ENCODE results near the gene CDH4.

Gene CDH4

DNA sequence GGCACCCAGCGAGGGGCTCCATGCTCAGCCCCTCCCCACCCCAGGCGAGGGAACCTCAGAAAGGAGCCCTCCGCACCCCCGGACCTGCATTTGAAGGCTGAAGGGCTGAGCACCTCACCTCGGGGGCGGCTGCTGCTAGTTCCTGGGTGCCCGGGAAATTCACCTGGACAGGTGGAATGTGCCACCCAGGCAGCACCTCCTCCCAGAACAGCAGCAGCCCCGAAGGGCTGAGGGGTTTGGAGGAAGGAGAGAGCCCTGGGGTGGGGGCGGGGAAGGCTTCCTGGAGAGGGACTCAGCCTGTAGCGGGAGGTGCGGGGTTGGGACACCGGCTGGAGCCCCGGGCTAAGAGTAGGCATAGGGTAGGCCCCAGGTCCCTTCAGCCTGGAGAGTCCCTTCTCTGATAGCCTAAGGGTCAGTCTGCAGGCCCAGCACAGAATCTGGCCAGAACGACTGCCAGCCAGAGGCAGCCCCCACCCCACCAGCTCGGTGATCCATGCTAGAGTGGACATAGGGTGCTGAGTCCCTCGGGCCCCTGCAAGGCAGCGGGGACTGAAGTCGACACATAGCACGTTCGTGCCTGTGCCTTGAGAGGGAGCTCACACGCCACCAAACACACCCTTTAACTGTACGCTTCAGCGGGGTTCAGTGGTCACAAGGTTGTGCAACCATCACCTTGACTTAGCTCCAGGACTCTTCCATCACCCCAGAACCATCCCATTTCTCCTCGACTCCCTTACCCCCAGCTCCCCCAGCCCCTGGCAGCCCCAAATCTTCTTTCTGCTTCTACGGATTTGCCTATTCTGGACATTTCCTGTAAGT, 632.7 kb downstream of the CDH4 start:
- intact Hi-C loops (cut with micrococcal nuclease) = no loop called here
- Mint-ChIP-seq H3K27ac (no peak overlapping the region), H3K4me1 (ENCODE audit: low read depth) (no peaks in the 10 kb centered on the region), H3K36me3 (ENCODE audit: low read depth) (no peaks in the 10 kb centered on the region), H3K9me3 (peaks cover 8% of the 10 kb centered on the region), H3K4me3 (no peak overlapping the region), H3K27me3 (peaks cover 12% of the 10 kb centered on the region)

GRCh38 chr20:61885759-61886715, 634.0 kb downstream of the CDH4 start:
- Mint-ChIP-seq H3K27me3 (peaks cover 12% of the 10 kb centered on the region), H3K4me1 (ENCODE audit: low read depth) (no peaks in the 10 kb centered on the region), H3K27ac (no peak overlapping the region), H3K4me3 (no peak overlapping the region), H3K36me3 (ENCODE audit: low read depth) (no peaks in the 10 kb centered on the region), H3K9me3 (peaks cover 16% of the 10 kb centered on the region)
- intact Hi-C loops (cut with micrococcal nuclease) = no loop called here

DNA sequence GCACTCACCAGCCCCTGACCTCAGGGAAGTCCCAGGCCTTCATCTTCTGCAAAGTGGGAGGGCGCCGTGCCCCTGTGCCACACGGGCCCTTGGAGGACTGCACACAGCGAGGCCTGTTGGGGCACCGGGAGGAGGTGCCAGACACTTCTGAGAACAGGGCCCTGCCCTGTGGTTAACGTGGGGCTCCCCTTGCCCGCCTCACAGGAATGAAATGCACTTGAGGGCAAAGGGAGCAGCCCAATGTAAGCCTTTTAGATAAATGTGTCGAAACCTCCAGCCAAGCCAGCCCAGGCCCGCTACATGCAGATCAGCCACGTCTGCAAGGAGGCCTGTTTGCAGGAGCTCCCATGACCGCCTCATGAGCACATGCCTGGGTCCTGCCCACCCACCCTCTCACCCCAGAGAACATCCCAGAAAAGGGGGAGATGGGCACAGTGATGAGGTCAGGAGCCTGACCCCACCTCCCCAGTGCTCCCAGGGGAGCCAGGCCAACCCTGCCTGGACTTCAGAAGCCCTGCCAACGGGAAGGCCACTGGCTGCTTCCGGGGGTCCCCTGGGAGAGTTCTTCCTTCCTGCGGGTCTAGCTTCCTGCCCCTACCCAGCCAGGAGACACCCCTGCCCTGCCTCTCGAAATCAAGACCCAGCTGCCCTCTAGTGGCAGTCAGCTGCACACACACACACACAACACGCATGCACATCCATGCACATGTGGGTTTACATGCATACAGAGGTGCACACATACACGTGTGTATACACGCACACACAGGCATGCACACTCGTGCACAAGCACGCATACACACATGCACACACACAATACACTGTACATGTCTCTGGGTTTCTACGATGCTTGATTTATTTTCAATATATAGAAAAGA, 634.9 kb downstream of the CDH4 start:
- H3K4me1 Mint-ChIP-seq (ENCODE audit: low read depth) = no peaks in the 10 kb centered on the region

DNA sequence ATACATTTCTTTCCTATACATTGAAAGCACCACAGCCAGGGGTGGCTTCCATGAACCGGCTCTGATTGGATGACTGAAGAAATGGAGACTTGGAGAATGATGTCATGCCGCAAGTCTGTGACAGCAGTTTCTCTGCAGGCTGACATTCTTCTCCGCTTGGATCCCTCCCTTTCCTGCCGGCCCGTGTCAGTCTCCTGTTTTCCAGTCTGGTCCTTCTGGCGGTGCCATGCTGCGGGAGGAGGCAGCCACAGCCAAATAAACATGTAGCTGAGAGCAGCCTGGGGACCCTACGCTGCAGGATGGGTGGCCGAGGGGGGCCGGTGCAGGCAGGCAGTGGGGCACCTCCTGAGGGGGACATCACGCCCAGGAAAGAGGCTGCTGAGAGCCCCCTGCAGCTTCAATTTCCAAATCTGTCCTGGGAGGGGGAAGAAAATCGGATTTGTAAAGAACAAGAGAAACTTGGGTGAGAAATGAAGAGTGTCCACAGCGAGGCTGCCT, 635.6 kb downstream of the CDH4 start:
- no peak overlapping the region for H3K4me3 Mint-ChIP-seq
- H3K4me1 Mint-ChIP-seq (ENCODE audit: low read depth) = no peaks in the 10 kb centered on the region
- no peak overlapping the region for H3K27ac Mint-ChIP-seq
- peaks cover 12% of the 10 kb centered on the region for H3K27me3 Mint-ChIP-seq
- intact Hi-C loops (cut with micrococcal nuclease) = no loop called here
- H3K36me3 Mint-ChIP-seq (ENCODE audit: low read depth) = no peaks in the 10 kb centered on the region
- H3K9me3 Mint-ChIP-seq = peaks cover 16% of the 10 kb centered on the region

More for the DNA sequence above, 634.9 kb downstream of the CDH4 start:
- peaks cover 12% of the 10 kb centered on the region for H3K27me3 Mint-ChIP-seq
- H3K9me3 Mint-ChIP-seq = peaks cover 16% of the 10 kb centered on the region
- intact Hi-C loops (cut with micrococcal nuclease) = no loop called here
- H3K27ac Mint-ChIP-seq = no peak overlapping the region
- no peaks in the 10 kb centered on the region for H3K36me3 Mint-ChIP-seq (ENCODE audit: low read depth)
- no peak overlapping the region for H3K4me3 Mint-ChIP-seq

GRCh38 chr20:61888101-61888865, 636.2 kb downstream of the CDH4 start:
- H3K27me3 Mint-ChIP-seq = peaks cover 7% of the 10 kb centered on the region
- H3K27ac Mint-ChIP-seq = no peak overlapping the region
- intact Hi-C loops (cut with micrococcal nuclease) = no loop called here
- peaks cover 16% of the 10 kb centered on the region for H3K9me3 Mint-ChIP-seq
- no peaks in the 10 kb centered on the region for H3K4me1 Mint-ChIP-seq (ENCODE audit: low read depth)
- no peaks in the 10 kb centered on the region for H3K36me3 Mint-ChIP-seq (ENCODE audit: low read depth)
- no peak overlapping the region for H3K4me3 Mint-ChIP-seq

DNA sequence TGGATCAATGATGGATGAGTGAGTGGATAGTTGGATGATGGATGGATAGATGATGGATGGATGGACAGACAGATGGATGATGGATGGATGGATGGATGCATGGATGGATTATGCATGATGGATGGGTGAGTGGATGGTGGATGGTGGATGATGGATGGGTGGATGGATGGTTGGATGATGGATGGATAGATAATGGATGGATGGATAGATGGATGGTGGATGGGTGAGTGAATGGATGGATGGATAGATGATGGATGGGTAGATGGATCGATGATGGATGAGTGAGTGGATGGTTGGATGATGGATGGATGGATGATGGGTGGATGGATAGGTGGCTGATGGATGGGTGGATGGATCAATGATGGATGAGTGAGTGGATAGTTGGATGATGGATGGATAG, 637.6 kb downstream of the CDH4 start:
- intact Hi-C loops (cut with micrococcal nuclease) = no loop called here
- Mint-ChIP-seq H3K4me1 (ENCODE audit: low read depth) (no peaks in the 10 kb centered on the region), H3K36me3 (ENCODE audit: low read depth) (no peaks in the 10 kb centered on the region), H3K27ac (no peak overlapping the region), H3K27me3 (no peaks in the 10 kb centered on the region), H3K9me3 (peaks cover 16% of the 10 kb centered on the region), H3K4me3 (no peak overlapping the region)

DNA sequence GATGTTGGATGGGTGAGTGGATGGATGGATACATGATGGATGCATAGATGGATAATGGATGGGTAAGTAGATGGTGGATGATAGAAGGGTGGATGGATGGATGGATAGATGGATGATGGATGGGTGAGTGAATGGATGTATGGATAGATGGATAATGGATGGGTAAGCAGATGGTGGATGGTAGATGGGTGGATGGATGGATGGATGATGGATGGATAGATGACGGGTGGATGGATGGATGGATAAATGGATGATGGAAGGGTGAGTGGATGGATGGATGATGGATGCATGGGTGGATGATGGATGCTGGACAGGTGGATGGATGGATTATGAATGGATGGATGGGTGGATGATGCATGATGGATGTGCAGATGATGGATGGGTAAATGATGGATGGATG, 638.1 kb downstream of the CDH4 start:
- no peaks in the 10 kb centered on the region for H3K4me1 Mint-ChIP-seq (ENCODE audit: low read depth)
- no peak overlapping the region for H3K4me3 Mint-ChIP-seq
- H3K27ac Mint-ChIP-seq = no peak overlapping the region
- no peaks in the 10 kb centered on the region for H3K27me3 Mint-ChIP-seq
- H3K9me3 Mint-ChIP-seq = peaks cover 16% of the 10 kb centered on the region
- intact Hi-C loops (cut with micrococcal nuclease) = no loop called here
- no peaks in the 10 kb centered on the region for H3K36me3 Mint-ChIP-seq (ENCODE audit: low read depth)

GRCh38 chr20:61891476-61891875, 639.4 kb downstream of the CDH4 start:
- Mint-ChIP-seq H3K4me3 (no peak overlapping the region), H3K27ac (no peak overlapping the region), H3K27me3 (no peaks in the 10 kb centered on the region), H3K9me3 (peaks cover 16% of the 10 kb centered on the region), H3K4me1 (ENCODE audit: low read depth) (no peaks in the 10 kb centered on the region), H3K36me3 (ENCODE audit: low read depth) (no peaks in the 10 kb centered on the region)
- intact Hi-C loops (cut with micrococcal nuclease) = no loop called here

- Mint-ChIP-seq H3K9me3 (peaks cover 16% of the 10 kb centered on the region), H3K4me1 (ENCODE audit: low read depth) (no peaks in the 10 kb centered on the region), H3K4me3 (no peak overlapping the region), H3K27ac (no peak overlapping the region), H3K36me3 (ENCODE audit: low read depth) (no peaks in the 10 kb centered on the region), H3K27me3 (peaks cover 2% of the 10 kb centered on the region)
- intact Hi-C loops (cut with micrococcal nuclease) = no loop called here
Observed at GRCh38 chr20:61891916-61892649, 640.0 kb downstream of the CDH4 start.

DNA sequence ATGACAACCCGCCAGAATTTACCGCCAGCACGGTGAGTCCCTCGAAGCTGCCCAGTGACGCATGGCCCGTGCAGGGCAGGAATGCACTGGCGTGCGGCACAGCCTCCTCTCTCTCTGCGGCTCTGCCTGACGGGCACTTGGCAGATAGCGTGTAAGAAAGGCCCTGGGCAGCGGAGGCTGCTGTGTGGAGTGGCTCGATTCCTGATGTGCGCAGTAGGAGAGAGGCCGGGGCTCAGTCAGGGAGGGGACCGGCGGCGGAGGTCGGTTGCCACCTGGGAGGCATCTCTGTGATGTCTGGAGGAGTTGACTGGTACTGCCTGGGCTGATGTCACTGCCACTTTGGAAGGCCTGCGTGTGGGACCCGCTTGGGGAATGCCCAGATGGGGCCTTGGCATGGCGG, 643.0 kb downstream of the CDH4 start:
- H3K27ac Mint-ChIP-seq = no peak overlapping the region
- H3K27me3 Mint-ChIP-seq = peaks cover 2% of the 10 kb centered on the region
- H3K4me1 Mint-ChIP-seq (ENCODE audit: low read depth) = no peaks in the 10 kb centered on the region
- no peak overlapping the region for H3K4me3 Mint-ChIP-seq
- intact Hi-C loops (cut with micrococcal nuclease) = no loop called here
- no peaks in the 10 kb centered on the region for H3K36me3 Mint-ChIP-seq (ENCODE audit: low read depth)
- H3K9me3 Mint-ChIP-seq = peaks cover 6% of the 10 kb centered on the region

DNA sequence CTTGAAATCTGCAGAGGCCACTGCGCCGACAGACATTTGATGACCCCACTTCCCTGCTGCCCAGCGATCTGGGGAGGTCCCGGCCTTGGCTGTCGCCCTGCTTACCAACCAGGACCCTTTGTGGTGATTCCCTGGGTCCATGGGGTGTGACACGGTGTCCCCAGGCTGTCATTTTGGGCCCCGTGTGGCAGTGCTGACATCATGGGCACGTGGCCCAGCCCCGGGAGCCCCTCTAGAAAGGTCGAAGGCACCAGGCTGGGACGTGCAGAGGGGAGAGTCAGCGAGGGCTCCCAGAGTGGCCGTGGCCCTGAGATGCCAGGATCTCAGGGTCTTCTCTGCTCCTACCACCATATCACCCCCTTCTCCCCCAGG, 643.6 kb downstream of the CDH4 start:
- no peaks in the 10 kb centered on the region for H3K9me3 Mint-ChIP-seq
- no peak overlapping the region for H3K27ac Mint-ChIP-seq
- peaks cover 2% of the 10 kb centered on the region for H3K27me3 Mint-ChIP-seq
- intact Hi-C loops (cut with micrococcal nuclease) = no loop called here
- no peak overlapping the region for H3K4me3 Mint-ChIP-seq
- no peaks in the 10 kb centered on the region for H3K4me1 Mint-ChIP-seq (ENCODE audit: low read depth)
- H3K36me3 Mint-ChIP-seq (ENCODE audit: low read depth) = no peaks in the 10 kb centered on the region

DNA sequence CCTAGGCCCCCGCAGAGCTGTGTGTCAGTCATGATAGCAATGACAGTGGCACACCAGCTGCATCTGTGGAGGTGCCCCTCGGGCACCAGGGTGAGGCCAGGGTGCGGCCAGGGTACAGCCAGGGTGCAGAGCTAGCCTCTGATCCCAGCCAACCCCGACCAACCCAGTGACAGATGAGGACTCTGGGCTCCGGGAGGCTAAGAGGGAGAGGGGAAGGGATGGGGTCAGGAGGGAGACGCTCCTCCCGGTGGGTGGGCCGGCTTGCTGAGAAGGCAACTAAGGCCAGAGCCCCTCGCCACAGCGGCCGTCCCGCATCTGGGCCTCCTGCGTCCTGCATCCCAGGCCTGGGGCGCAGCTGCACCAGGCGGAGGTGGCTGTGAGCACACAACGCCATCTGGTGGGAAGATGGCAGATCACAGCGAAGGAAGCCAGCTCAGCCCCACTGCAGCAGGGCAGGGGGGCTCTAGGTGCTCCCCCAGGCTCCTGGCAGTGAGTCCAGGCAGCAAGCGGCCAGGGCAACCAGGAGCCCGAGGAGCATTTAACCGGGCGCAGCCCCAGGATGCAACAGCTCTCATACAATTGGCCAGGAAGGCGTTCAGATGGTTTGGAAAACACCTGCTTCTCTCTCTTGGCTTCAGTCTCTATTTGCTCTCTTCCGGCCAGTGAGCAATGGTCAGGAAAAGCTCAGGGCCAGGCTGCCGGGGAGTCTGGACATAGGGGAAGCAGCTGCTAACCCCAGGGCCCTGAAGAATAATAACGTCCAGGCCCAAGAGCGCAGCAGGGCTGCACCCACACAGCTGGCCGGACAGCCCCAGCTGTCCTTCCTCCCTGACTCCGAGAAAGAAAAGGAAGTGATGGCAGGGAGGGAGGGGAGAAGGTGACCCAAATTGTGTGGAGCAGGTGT, 644.2 kb downstream of the CDH4 start:
- Mint-ChIP-seq H3K27me3 (peaks cover 2% of the 10 kb centered on the region), H3K4me1 (ENCODE audit: low read depth) (no peaks in the 10 kb centered on the region), H3K36me3 (ENCODE audit: low read depth) (no peaks in the 10 kb centered on the region), H3K27ac (no peak overlapping the region), H3K4me3 (no peak overlapping the region), H3K9me3 (no peaks in the 10 kb centered on the region)
- intact Hi-C loops (cut with micrococcal nuclease) = no loop called here

Measured in dendritic cell treated with granulocyte-macrophage colony-stimulating factor and Interleukin-4, amounts not matched to agents 40 ng/mL and 50 ng/mL, for 4 days (primary cell).